ENCODE measurements around the gene SH3BP1. TPM values are rescaled to one million over a fixed set of nuclear protein-coding genes. Genes with fewer than 3 reads are reported as not detected.
A peak's percentile ranks its signal among the peaks of the same experiment; 100 is the strongest.

The SH3BP1 gene
- total and polyA plus RNA-seq, 2 of the 13 experiments (the other 11 are each of a cell fraction or from before 2014, with no cell fraction given): 8.4 to 18.5 TPM

DNA sequence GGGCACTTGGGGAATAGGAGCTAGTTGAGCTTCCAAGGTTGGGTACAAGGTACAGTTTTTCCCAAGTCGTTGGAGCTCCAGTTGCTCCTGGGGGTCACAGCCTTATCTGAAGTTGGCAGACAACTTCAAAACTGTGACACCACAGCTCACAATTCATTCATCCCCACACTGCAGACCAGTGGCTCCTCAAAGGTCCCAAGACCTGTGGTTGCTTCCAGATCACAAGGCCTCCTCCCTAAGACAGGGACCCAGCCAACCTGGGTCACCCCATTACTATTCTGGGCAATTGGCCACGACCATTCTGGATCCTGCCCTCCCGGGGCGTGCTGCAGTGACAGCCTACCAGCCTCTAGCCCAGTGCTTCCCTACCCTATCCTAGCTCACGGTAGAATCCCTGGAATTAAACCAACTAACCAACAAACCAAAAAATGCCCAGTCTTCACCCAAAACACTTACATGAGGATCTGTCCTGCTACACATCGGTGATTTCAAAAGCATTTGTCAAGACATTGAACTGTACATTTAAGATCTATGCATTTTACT lies 18.2 kb downstream of the SH3BP1 start (continued):
- TF ChIP-seq SRSF1 (optimal IDR thresholded peaks at IDR 0.05; ENCODE audit: low read depth, low read length): no peak

DNA sequence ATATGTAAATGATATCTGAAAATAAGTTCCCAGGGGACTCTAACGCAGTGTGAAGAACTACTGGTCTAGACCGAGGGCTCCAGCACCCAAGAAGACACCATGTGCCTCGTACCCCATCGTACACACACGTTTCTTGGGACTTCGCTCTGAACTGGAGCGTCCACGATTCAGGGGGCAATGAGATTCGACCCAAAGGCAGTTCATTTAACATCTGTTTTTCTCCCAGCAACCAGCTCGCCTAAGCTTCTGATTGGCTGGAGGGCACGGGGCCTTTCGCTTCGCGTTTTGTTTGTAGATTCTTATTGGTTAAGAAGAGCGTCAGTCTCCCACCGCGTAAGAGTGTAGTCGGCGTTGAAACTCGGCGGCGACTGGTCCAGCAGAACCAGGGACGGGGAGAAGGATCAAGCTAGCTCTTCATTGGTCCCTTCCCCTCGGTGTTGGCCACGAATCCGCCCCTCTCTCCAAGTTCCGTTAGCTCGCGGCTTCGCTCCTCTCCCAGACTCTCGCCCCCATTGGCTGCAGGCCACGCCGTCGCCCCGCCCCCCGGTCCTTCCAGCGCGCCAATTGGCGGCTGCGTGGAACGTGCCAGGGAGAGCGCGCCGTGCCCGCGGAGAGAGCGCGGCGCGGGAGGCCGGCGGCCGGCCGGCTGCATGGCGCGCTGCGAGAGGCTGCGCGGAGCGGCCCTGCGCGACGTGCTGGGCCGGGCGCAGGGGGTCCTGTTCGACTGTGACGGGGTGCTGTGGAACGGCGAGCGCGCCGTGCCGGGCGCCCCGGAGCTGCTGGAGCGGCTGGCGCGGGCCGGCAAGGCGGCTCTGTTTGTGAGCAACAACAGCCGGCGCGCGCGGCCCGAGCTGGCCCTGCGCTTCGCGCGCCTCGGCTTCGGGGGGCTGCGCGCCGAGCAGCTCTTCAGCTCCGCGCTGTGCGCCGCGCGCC lies 18.9 kb downstream of the SH3BP1 start, which contains the start of gene PDXP:
Gene PDXP, plus strand, starts transcription at position 591 of the 933 bp plus-strand sequence. Its CDS starts 60 bp downstream, at position 651.
- POLR2A ChIA-PET: interaction anchor here (0.7 to 11.2 kb wide), 35 partner anchors 9 to 189 kb away, joined by 3 to 242 read pairs (median 5); partner anchors contain the start of genes ANKRD54, GCAT, GGA1 and LGALS1
- no peak for TF ChIP-seq MTF1 (CRISPR knock-in tag; IDR thresholded peaks at IDR 0.05)
- no peak for TF ChIP-seq ZBTB38 (CRISPR knock-in tag; IDR thresholded peaks at IDR 0.05)
- peak; percentile 21; the same call in 1 of the 2 replicates for TF ChIP-seq SP5 (CRISPR knock-in tag; IDR thresholded peaks at IDR 0.05; ENCODE audit: borderline replicate concordance, low read depth)
- TF ChIP-seq, protein P1, sequence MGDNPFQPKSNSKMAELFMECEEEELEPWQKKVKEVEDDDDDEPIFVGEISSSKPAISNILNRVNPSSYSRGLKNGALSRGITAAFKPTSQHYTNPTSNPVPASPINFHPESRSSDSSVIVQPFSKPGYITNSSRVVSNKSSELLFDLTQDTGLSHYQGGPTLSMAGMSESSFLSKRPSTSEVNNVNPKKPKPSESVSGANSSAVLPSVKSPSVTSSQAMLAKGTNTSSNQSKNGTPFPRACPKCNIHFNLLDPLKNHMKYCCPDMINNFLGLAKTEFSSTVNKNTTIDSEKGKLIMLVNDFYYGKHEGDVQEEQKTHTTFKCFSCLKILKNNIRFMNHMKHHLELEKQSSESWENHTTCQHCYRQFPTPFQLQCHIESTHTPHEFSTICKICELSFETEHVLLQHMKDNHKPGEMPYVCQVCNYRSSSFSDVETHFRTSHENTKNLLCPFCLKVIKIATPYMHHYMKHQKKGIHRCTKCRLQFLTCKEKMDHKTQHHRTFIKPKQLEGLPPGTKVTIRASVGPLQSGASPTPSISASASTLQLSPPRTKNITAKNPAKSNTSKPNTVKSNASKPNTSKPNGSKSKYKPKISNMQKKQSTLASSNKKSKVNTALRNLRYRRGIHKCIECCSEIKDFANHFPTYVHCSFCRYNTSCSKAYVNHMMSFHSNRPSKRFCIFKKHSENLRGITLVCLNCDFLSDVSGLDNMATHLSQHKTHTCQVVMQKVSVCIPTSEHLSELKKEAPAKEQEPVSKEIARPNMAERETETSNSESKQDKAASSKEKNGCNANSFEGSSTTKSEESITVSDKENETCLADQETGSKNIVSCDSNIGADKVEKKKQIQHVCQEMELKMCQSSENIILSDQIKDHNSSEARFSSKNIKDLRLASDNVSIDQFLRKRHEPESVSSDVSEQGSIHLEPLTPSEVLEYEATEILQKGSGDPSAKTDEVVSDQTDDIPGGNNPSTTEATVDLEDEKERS (CRISPR knock-in tag; IDR thresholded peaks at IDR 0.05): no peak
- no peak for TF ChIP-seq DNMT3B (CRISPR knock-in tag; conservative IDR thresholded peaks at IDR 0.05)
- TF ChIP-seq, protein P2, sequence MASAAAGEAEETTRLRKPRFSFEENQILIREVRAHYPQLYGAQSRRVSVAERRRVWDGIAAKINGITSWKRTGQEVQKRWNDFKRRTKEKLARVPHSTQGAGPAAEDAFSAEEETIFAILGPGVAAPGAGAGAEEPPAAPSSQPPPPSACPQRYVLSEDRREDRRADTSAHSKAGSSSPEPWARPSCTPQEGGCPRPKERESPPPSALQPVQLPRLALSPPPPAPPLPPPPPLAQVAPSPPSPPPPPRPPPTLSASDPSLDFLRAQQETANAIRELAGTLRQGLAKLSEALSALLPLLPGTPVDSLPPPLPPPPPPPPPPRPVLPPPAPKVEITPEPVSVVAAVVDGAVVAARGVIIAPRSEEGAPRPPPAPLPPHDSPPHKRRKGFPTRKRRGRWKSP (CRISPR knock-in tag; IDR thresholded peaks at IDR 0.05): peak; percentile 38
- TF ChIP-seq CENPX (CRISPR knock-in tag; IDR thresholded peaks at IDR 0.05): no peak
- no peak for TF ChIP-seq ZNF629 (CRISPR knock-in tag; conservative IDR thresholded peaks at IDR 0.05)
- no peak for TF ChIP-seq MZF1 (CRISPR knock-in tag; IDR thresholded peaks at IDR 0.05; ENCODE audit: borderline replicate concordance)
- TF ChIP-seq, protein P3, sequence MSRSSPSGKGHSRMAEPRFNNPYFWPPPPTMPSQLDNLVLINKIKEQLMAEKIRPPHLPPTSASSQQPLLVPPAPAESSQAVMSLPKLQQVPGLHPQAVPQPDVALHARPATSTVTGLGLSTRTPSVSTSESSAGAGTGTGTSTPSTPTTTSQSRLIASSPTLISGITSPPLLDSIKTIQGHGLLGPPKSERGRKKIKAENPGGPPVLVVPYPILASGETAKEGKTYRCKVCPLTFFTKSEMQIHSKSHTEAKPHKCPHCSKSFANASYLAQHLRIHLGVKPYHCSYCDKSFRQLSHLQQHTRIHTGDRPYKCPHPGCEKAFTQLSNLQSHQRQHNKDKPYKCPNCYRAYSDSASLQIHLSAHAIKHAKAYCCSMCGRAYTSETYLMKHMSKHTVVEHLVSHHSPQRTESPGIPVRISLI (CRISPR knock-in tag; IDR thresholded peaks at IDR 0.05; ENCODE audit: borderline replicate concordance): no peak
- no peak for TF ChIP-seq ZNF253 (CRISPR knock-in tag; IDR thresholded peaks at IDR 0.05; ENCODE audit: borderline replicate concordance)
- TF ChIP-seq SPEN (CRISPR knock-in tag; IDR thresholded peaks at IDR 0.05; ENCODE audit: low read depth): no peak; the same call in 1 of the 2 replicates
- TF ChIP-seq TOPORS (CRISPR knock-in tag; IDR thresholded peaks at IDR 0.05): no peak
- TF ChIP-seq NCOA1 (CRISPR knock-in tag; IDR thresholded peaks at IDR 0.05): no peak
- no peak; the same call in 1 of the 2 replicates for TF ChIP-seq ZNF33B (CRISPR knock-in tag; IDR thresholded peaks at IDR 0.05)

More for the DNA sequence above, 18.9 kb downstream of the SH3BP1 start, which contains the start of gene PDXP:
- H3K4me1 ChIP-seq (ENCODE audit: insufficient read depth, low read length): peaks cover 51% of the 10 kb centered on the region
- H3K4me2 ChIP-seq (ENCODE audit: low read depth, low read length): peak within 1 kb of the TSS; percentile 98
- no peaks in the 10 kb centered on the region; a peak in 1 of 5 replicates for H3K27me3 ChIP-seq (ENCODE audit: control insufficient read depth in 1 of 2, insufficient read depth in 2 of 2, low read length in 2 of 2)
- peak within 1 kb of the TSS; percentile 33 for H2AFZ ChIP-seq (ENCODE audit: low read length)
- CTCF ChIA-PET (ENCODE audit: low intra/inter-chr PET ratio, low total read pairs): no interaction called here
- peaks cover 35% of the 10 kb centered on the region for H4K20me1 ChIP-seq (ENCODE audit: insufficient read depth, low read length)
- peaks cover 3 to 4% of the 10 kb centered on the region in 2 experiments; a peak in 3 of 5 replicates for H3K36me3 ChIP-seq (replicated peaks in 1 of 2; ENCODE audit: control insufficient read depth in 1 of 2, insufficient read depth in 2 of 2, low read length in 2 of 2)
- peak; percentile 99 for DNase-seq (ENCODE audit: low spot score)
- H3K9me3 ChIP-seq (ENCODE audit: low read length): no peaks in the 10 kb centered on the region
- intact Hi-C loops (cut with micrococcal nuclease; ENCODE audit: unreplicated experiment): loop anchor here (10.0 kb wide), 1 partner anchor 146 kb away; the partner anchor contains the start of gene GCAT
- WGBS (ENCODE audit: low lambda C conversion rate): under 1% methylated on average over 18 of the region's 101 CpGs
- peaks cover 45% of the 10 kb centered on the region for H3K79me2 ChIP-seq (ENCODE audit: insufficient read depth, low read length)
- in situ Hi-C loops (cut with HindIII; ENCODE audit: extremely low pct_ligation_motif_present, low pct_unique_long_range_greater_than_20kb): no loop called here
- peak; percentile 96 for FAIRE-seq
- H3K27ac ChIP-seq (ENCODE audit: extremely low read length, insufficient read depth, low read length): peak within 1 kb of the TSS; percentile 93
- BruUV-seq (replicated peaks): no TSS peak
- peak within 1 kb of the TSS; percentile 75 to 97 (median 94) for H3K4me3 ChIP-seq (replicated peaks in 1 of 3; ENCODE audit: insufficient read depth in 1 of 3, low read depth in 2 of 3, low read length in 3 of 3)
- peak; percentile 94 for ATAC-seq
- H3K9ac ChIP-seq (ENCODE audit: insufficient read depth, low read depth, low read length): peak within 1 kb of the TSS; percentile 92

Measured in HepG2 (cell line).